K562 (cell line): ENCODE results near the gene C19orf47. TPM values are rescaled to one million over a fixed set of nuclear protein-coding genes. Genes with fewer than 3 reads are reported as not detected.

Experiments used
- ATAC-seq: fragments of 200-7000 bp; cut with Tn5 transposase; 3 replicates; pipeline ENCODE4 v1.9.1; 2020; ENCODE audit warnings: moderate library complexity
- BruUV-seq: library from RNA; stranded (reverse); fragments of 400-500 nt; replicated peaks from 2 replicates; lab custom pipeline; 2021; lab: Mats Ljungman, UMichigan
- CTCF ChIA-PET: fragments of 300-600 bp; formaldehyde crosslinking; extraction: SDS; loops from one replicate; lab custom pipeline; 2021; ENCODE audit warnings: low intra/inter-chr PET ratio; lab: Yijun Ruan, JAX
- POLR2A ChIA-PET: fragments of 300-600, 350-650 bp; sonication (Branson Sonifier 250); formaldehyde crosslinking; extraction: SDS; loops from one replicate; lab custom pipeline; 2021; ENCODE audit warnings: antibody characterized with exemption, inconsistent platforms; lab: Yijun Ruan, JAX
- DNase-seq, 4 experiments: peaks; one replicate each; pipeline versions ENCODE4 v3.0.0 to v3.0.0-alpha.2; 2011 to 2018; ENCODE audit warnings: low spot score in 3 of 4, mixed read lengths in 3 of 4; ENCODE audit errors: extremely low read depth in 1 of 4
- FAIRE-seq: peaks from 2 replicates; lab custom pipeline; 2011; peaks lifted over from hg19 to GRCh38; lab: Jason Lieb, UNC
- H2AFZ ChIP-seq: 2 replicates; pipeline ENCODE4 v1.6.0; 2011; ENCODE audit warnings: low read depth, low read length, control low read depth, inconsistent platforms
- H3K27ac ChIP-seq: fragments of 200-600 bp; 3 replicates; pipeline ENCODE4 v1.8.0; 2011; ENCODE audit warnings: low read depth, mild to moderate bottlenecking, control low read depth, inconsistent platforms, low read length, moderate library complexity, mixed read lengths; ENCODE audit errors: extremely low read depth
- H3K27me3 ChIP-seq, 2 experiments: fragments of 300-600 bp in 1 of 2; 2 replicates in 1 of 2; 3 replicates in 1 of 2; pipeline versions ENCODE4 v1.6.0 to v1.8.0; 2011; ENCODE audit warnings: inconsistent platforms in 2 of 2, low read length in 2 of 2, mild to moderate bottlenecking in 1 of 2, mixed read lengths in 1 of 2, moderate library complexity in 1 of 2; ENCODE audit not compliant: control insufficient read depth in 2 of 2, insufficient read depth in 2 of 2
- H3K36me3 ChIP-seq: fragments of 300-600 bp; 3 replicates; pipeline ENCODE4 v1.8.0; 2011; ENCODE audit warnings: mild to moderate bottlenecking, low read length, inconsistent platforms; ENCODE audit not compliant: control insufficient read depth, insufficient read depth
- H3K4me1 ChIP-seq, 2 experiments: fragments of 200-600 bp in 1 of 2; replicated peaks in 1 of 2; 2 replicates in 1 of 2; 3 replicates in 1 of 2; pipeline versions ENCODE4 v1.5.1 to v1.8.0; 2011; ENCODE audit warnings: inconsistent platforms in 2 of 2, low read length in 2 of 2, mild to moderate bottlenecking in 1 of 2, mixed read lengths in 1 of 2, moderate library complexity in 1 of 2; ENCODE audit not compliant: control insufficient read depth in 2 of 2, insufficient read depth in 2 of 2
- H3K4me2 ChIP-seq: 2 replicates; pipeline ENCODE4 v1.6.1; 2011; ENCODE audit warnings: low read length, control low read depth, inconsistent platforms, mixed read lengths; ENCODE audit not compliant: insufficient read depth
- H3K4me3 ChIP-seq: fragments of 200-600 bp; sonication (generic), shearing (Covaris generic); 2 replicates; pipeline ENCODE4 v1.5.1; 2016; ENCODE audit warnings: control low read depth, inconsistent platforms
- H3K79me2 ChIP-seq: fragments of 200-600 bp; 3 replicates; pipeline ENCODE4 v1.8.0; 2011; ENCODE audit warnings: low read length, inconsistent platforms; ENCODE audit not compliant: control insufficient read depth, insufficient read depth
- H3K9ac ChIP-seq, 2 experiments: 2 replicates each; pipeline versions ENCODE4 v1.6.0 to v1.6.1; 2011; ENCODE audit warnings: low read depth in 2 of 2, low read length in 2 of 2, control low read depth in 1 of 2, inconsistent platforms in 1 of 2, mild to moderate bottlenecking in 1 of 2, mixed read lengths in 1 of 2; ENCODE audit not compliant: insufficient read depth in 1 of 2
- H3K9me1 ChIP-seq: one replicate; pipeline ENCODE4 v1.6.0; 2011; ENCODE audit warnings: inconsistent platforms, mild to moderate bottlenecking, low read length, moderate library complexity; ENCODE audit not compliant: control insufficient read depth, insufficient read depth
- H3K9me3 ChIP-seq: replicated peaks from 2 replicates; pipeline ENCODE4 v1.5.1; 2011; ENCODE audit warnings: low read depth, low read length, inconsistent platforms; ENCODE audit not compliant: control insufficient read depth, insufficient read depth
- H4K20me1 ChIP-seq: replicated peaks from 2 replicates; pipeline ENCODE4 v1.6.1; 2011; ENCODE audit warnings: low read length, inconsistent platforms, mixed read lengths; ENCODE audit not compliant: control insufficient read depth, insufficient read depth
- ERF ChIP-seq: fragments of 450-650 bp; formaldehyde crosslinking; IDR thresholded peaks from 2 replicates; pipeline ENCODE4 v1.4.0; 2020; ENCODE audit warnings: mild to moderate bottlenecking, mixed read lengths
- EZH2 ChIP-seq: IDR thresholded peaks from 2 replicates; pipeline ENCODE4 v1.6.1; 2012; ENCODE audit warnings: low read depth, mild to moderate bottlenecking, inconsistent platforms, low read length, borderline replicate concordance
- FOS ChIP-seq: IDR thresholded peaks from 3 replicates; pipeline ENCODE4 v1.6.1; 2011; ENCODE audit not compliant: insufficient read length; ENCODE audit errors: extremely low read depth
- GABPB1 ChIP-seq: sonication (generic); formaldehyde crosslinking; IDR thresholded peaks from 2 replicates; pipeline ENCODE4 v1.8.0; 2022; ENCODE audit warnings: mild to moderate bottlenecking, missing genetic modification reagents
- HDAC6 ChIP-seq: IDR thresholded peaks from 2 replicates; pipeline ENCODE4 v1.6.1; 2012; ENCODE audit warnings: low read depth, mild to moderate bottlenecking, control low read depth, inconsistent platforms, low read length, moderate library complexity
- HSF4 ChIP-seq: fragments of 250-450 bp; sonication (Bioruptor Pico); IDR thresholded peaks from 2 replicates; pipeline ENCODE4 v2.1.2; 2022; ENCODE audit warnings: mild to moderate bottlenecking, moderate library complexity, borderline replicate concordance
- MYC ChIP-seq, 2 experiments: fragments of 250-450 bp in 1 of 2; sonication (Bioruptor Pico) in 1 of 2; IDR thresholded peaks; 2 replicates each; pipeline versions ENCODE4 v1.5.1 to v1.6.1; 2012 to 2021; ENCODE audit warnings: low read depth in 2 of 2, borderline replicate concordance in 1 of 2, improper control_type of control experiment in 1 of 2, low read length in 1 of 2, mild to moderate bottlenecking in 1 of 2, moderate library complexity in 1 of 2
- RUNX1 ChIP-seq: sonication (generic); IDR thresholded peaks from 2 replicates; pipeline ENCODE4 v1.6.1; 2016; ENCODE audit warnings: antibody characterized with exemption, low read depth
- ZFPM2 ChIP-seq: fragments of 250-450 bp; sonication (Bioruptor Pico); IDR thresholded peaks from 2 replicates; pipeline ENCODE4 v1.5.1; 2022; ENCODE audit warnings: mild to moderate bottlenecking
- ZKSCAN8 ChIP-seq: fragments of 200-800 bp; sonication (Bioruptor generic); IDR thresholded peaks from 2 replicates; pipeline ENCODE4 v1.6.1; 2016; ENCODE audit warnings: missing genetic modification characterization, missing compliant biosample characterization
- ZNF175 ChIP-seq: fragments of 200-800 bp; sonication (Bioruptor generic); IDR thresholded peaks from 2 replicates; pipeline ENCODE4 v1.6.1; 2016; ENCODE audit warnings: low read depth, mild to moderate bottlenecking, missing genetic modification characterization, missing compliant biosample characterization
- WGBS: fragments of 100-300 bp; shearing (Covaris generic); methylation state at CpG from one replicate; pipeline ENCODE4 v1.1.6; 2016; ENCODE audit warnings: low coverage, mixed read lengths; ENCODE audit not compliant: insufficient coverage; ENCODE audit errors: missing lambda C conversion rate; 5-methylcytosine and 5-hydroxymethylcytosine counted together
- in situ Hi-C: fragments of 300-500 bp; cut with MboI; formaldehyde crosslinking; loops from 4 replicates; pipeline ENCODE4 v1.15.0; 2018; ENCODE audit warnings: inconsistent platforms, mixed read lengths
- intact Hi-C: fragments of 100-400 bp; cut with micrococcal nuclease; formaldehyde crosslinking; loops from 2 replicates; pipeline ENCODE4 v1.14.2; 2022
- polyA plus RNA-seq, 8 experiments: library from polyadenylated mRNA; depleted of rRNA in 4 of 8; stranded (reverse) in 5 of 8; unstranded in 3 of 8; fragments of >200 nt; fragmentation: Nextera tagmentation in 2 of 8; fragmentation: Illumina TruSeq in 1 of 8; extraction: Ambion mirVana in 2 of 8; extraction: Trizol in 1 of 8; gene quantifications; 2 replicates each; pipeline versions ENCODE4 v1.2.1 to v1.2.3, GENCODE V29; 2011 to 2014; ENCODE audit warnings: inconsistent platforms in 1 of 8, missing spikeins in 1 of 8
- total RNA-seq, 7 experiments: library from RNA; depleted of rRNA in 6 of 7; stranded (reverse); fragments of >200 nt in 6 of 7; fragmentation: Illumina TruSeq in 2 of 7; extraction: Trizol in 2 of 7; gene quantifications; 2 replicates each; pipeline versions ENCODE4 v1.2.1 to v1.2.3, GENCODE V29; 2011 to 2021; ENCODE audit warnings: low replicate concordance in 1 of 7
- TF ChIP-seq, protein P1 (sequence below): fragments of 250-450 bp; sonication (Bioruptor Pico); IDR thresholded peaks from 2 replicates; pipeline ENCODE4 v1.5.0; 2021; ENCODE audit warnings: mild to moderate bottlenecking, moderate library complexity
- TF ChIP-seq, protein P2 (sequence below): sonication (generic); formaldehyde crosslinking; IDR thresholded peaks from 2 replicates; pipeline ENCODE4 v1.9.0; 2022; ENCODE audit warnings: mild to moderate bottlenecking, missing genetic modification reagents
- TF ChIP-seq, protein P3 (sequence below): conservative IDR thresholded peaks from 2 replicates; pipeline ENCODE4 v1.6.1; 2011; ENCODE audit warnings: low read depth, mild to moderate bottlenecking, low read length; ENCODE audit not compliant: control insufficient read depth

Gene C19orf47
- total and polyA plus RNA-seq, 9 of the 15 experiments (the other 6 are each of a cell fraction or from before 2014, with no cell fraction given): 0.08 to 26.1 (median 14.7) TPM

DNA sequence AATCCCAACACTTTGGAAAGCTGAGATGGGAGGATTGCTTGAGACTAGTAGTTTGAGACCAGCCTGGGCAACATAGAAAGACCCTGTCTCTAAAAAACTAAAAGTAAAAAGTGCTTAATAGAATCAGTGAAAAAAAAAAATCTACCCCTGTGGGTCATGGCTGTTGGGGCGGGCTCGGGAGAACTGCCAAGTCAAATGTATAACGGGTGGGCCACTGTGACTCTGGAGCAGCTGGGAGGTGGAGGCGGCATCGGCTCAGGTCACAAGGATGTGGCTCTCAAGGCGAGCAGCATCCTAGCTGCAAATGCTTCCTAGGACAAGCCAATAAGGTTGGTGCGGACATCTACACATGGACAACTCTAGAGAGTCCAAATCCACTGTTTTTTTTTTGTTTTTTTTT is 30.9 kb downstream of the C19orf47 start (continued):
- TF ChIP-seq, protein P1, sequence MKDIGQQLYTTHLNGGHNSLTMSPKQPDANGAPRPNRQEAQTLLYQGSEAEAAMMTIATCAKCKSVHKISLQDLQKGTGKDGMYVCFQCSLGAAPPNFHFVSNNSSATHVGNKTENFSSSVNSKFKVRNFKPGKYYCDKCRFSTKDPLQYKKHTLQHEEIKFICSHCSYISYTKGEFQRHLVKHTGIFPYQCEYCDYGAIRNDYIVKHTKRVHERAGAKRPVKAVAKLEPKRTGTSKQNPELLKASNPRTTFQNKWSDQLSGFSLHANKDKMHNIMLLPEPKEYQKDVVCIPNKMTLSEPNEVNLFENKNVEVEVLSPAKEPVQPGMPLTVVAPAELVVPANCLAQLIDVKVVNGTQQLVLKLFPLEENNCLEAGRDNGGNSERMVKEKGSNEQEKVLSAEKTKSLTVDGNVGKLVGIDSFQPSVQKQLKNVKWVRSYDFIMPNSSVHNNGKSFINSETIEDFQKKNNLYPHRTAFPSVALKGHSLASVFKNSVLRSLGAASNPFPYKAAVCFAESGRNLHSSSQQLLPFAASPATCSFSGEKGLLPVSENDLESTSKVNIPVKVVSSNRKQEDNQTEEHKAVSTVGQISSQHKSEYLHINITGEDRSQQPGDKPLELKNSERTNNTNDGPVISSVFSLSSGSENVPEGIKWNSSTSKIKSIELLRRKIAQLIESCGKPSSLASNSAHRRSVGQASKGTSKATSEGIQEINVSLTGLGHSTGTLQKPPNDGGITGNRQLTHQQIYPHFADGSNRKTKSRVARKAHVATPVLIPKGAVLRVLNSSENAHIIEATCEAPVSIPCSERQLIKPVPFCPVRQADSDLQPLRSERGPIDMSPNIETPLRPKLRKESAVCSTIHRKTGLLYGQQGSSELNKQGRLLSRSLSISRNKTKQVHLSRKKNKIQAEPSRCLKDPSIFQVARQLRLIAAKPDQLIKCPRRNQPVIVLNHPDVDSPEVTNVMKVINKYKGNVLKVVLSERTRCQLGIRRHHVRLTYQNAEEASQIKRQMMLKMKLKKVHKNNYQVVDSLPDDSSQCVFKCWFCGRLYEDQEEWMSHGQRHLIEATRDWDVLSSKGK (CRISPR knock-in tag): no peak
- TF ChIP-seq, protein P2, sequence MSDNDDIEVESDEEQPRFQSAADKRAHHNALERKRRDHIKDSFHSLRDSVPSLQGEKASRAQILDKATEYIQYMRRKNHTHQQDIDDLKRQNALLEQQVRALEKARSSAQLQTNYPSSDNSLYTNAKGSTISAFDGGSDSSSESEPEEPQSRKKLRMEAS (CRISPR knock-in tag): no peak
- no peak for TF ChIP-seq ERF (CRISPR knock-in tag)
- TF ChIP-seq, all 486 proteins: peak for 0

DNA sequence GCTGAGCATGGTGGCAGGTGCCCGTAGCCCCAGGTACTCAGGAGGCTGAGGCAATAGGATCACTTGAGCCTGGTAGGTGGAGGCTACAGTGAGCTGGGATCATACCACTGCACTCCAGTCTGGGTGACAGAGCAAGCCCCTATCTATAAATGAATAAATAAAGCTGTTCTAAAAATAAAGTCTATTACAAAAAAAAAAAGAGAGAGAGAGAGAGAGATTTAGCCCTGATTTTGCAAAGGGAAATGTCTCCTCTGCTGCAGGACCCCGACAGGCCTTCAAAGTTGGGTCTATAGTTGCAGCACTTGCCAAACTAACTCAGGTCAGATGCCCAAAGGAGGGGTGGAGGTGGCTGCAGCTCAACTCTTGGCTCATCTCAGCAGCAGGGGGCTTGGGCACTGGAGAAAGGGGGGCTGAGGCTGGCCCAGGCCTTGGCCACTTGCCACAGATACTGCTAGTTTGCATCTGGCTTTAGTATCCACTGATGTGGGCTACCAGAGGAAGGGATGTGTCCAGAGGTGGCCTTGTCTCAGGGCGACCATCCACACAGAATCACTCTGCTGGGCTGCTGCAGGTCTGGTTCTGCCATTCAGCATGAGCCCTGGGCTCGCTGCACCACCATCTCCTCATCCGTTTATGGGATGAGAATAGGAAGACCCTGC is 32.3 kb downstream of the C19orf47 start:
- WGBS: 83% methylated on average over 5 of the region's 5 CpGs
- BruUV-seq: TSS peak; percentile 20
- Histone ChIP-seq H3K4me1 (no peaks in the 10 kb centered on the region; a peak in 2 of 5 replicates), H2AFZ (no peak overlapping the region), H3K9me3 (no peaks in the 10 kb centered on the region), H3K9me1 (peaks cover 4% of the 10 kb centered on the region), H4K20me1 (no peaks in the 10 kb centered on the region), H3K4me3 (no peak overlapping the region), H3K4me2 (no peak overlapping the region), H3K27me3 (no peaks in the 10 kb centered on the region), H3K36me3 (peaks cover 29% of the 10 kb centered on the region; the same call in 2 of the 3 replicates), H3K79me2 (no peaks in the 10 kb centered on the region), H3K27ac (no peak overlapping the region), H3K9ac (peak overlapping the region in 1 of 2 experiments; percentile 31; a peak in 2 of 4 replicates)
- intact Hi-C loops: no loop called here
- CTCF ChIA-PET: no interaction called here
- no peak for ATAC-seq
- no peak for DNase-seq
- no peak for FAIRE-seq
- in situ Hi-C loops: no loop called here
- POLR2A ChIA-PET: interaction anchor here (0.7 to 0.9 kb wide), 2 partner anchors 11 to 24 kb away, joined by 3 to 4 read pairs; no protein-coding TSS in a partner anchor
- TF ChIP-seq GABPB1 (CRISPR knock-in tag) (no peak), ZKSCAN8 (CRISPR knock-in tag) (no peak), HDAC6 (no peak), MYC (IDR thresholded peaks at IDR 0.05; ENCODE audit: low read depth, low read length) (no peak), MYC (CRISPR knock-in tag; IDR thresholded peaks at IDR 0.05; ENCODE audit: borderline replicate concordance, low read depth) (no peak), EZH2 (no peak), ZFPM2 (no peak), HSF4 (CRISPR knock-in tag) (no peak), ZNF175 (CRISPR knock-in tag) (no peak), FOS (no peak), RUNX1 (no peak)
- TF ChIP-seq, protein P3, sequence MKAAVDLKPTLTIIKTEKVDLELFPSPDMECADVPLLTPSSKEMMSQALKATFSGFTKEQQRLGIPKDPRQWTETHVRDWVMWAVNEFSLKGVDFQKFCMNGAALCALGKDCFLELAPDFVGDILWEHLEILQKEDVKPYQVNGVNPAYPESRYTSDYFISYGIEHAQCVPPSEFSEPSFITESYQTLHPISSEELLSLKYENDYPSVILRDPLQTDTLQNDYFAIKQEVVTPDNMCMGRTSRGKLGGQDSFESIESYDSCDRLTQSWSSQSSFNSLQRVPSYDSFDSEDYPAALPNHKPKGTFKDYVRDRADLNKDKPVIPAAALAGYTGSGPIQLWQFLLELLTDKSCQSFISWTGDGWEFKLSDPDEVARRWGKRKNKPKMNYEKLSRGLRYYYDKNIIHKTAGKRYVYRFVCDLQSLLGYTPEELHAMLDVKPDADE: no peak
